Measurements from ENCODE around the gene RABAC1.

GRCh38 chr19:41923045-41923788 lies 35.9 kb downstream of the RABAC1 start:
- TF ChIP-seq POLR2AphosphoS5 (IDR thresholded peaks at IDR 0.05; ENCODE audit: low read depth) (no peak), CTCF (IDR thresholded peaks at IDR 0.05; ENCODE audit: insufficient read depth, low read length) (no peak), GABPA (IDR thresholded peaks at IDR 0.05; ENCODE audit: low read depth) (no peak), REST (IDR thresholded peaks at IDR 0.05; ENCODE audit: insufficient replicate concordance, low read depth) (no peak), SPI1 (IDR thresholded peaks at IDR 0.05; ENCODE audit: borderline replicate concordance, low read depth) (no peak)

Measured in HL-60 (cell line).